A549 treated with Mapracorat at 1 μM for 4 hours (cell line): Measurements from ENCODE around the gene ZCCHC4. TPM values are rescaled to one million over a fixed set of nuclear protein-coding genes. Genes with fewer than 3 reads are reported as not detected.

Source experiments
- total RNA-seq: library from RNA; stranded (reverse); fragments of 200-300 nt; extraction: Qiagen RNA extraction; gene quantifications from 5 replicates; pipeline ENCODE4 v1.2.3, GENCODE V29; 2022

Gene ZCCHC4
- total RNA-seq, result 3.5 to 4.9 TPM (median 3.9 TPM) in 5 replicates

GRCh38 chr4:25312496-25313200 is at the start of gene ZCCHC4:
Gene ZCCHC4, plus strand, starts transcription at chr4:25312774. Its CDS starts 36 bp downstream, at chr4:25312810.

GRCh38 chr4:25376754-25377571 is 64.4 kb downstream of the ZCCHC4 start, which contains the start of gene ANAPC4:
Gene ANAPC4, plus strand, starts transcription at chr4:25377263. Its CDS starts 165 bp downstream, at chr4:25377428.

Other genes starting within 250 kb of the ZCCHC4 start
- 1.9 to 3.1 TPM (median 2.9 TPM) in 5 replicates for gene SEPSECS, start 152.3 kb upstream of the ZCCHC4 start, total RNA-seq
- gene PI4K2B, start 78.7 kb upstream of the ZCCHC4 start, total RNA-seq, result 5.9 to 9.0 TPM (median 7.3 TPM) in 5 replicates
- gene ANAPC4, start 64.5 kb downstream of the ZCCHC4 start, total RNA-seq, result 10.2 to 14.6 TPM (median 12.0 TPM) in 5 replicates